ENCODE data around the gene MYO1F. TPM values are rescaled to one million over a fixed set of nuclear protein-coding genes. Genes with fewer than 3 reads are reported as not detected.

The MYO1F gene
- total and polyA plus RNA-seq, 8 donors = 3.0 to 54.8 (median 18.8) TPM

GRCh38 chr19:8476524-8476923 lies 100.7 kb downstream of the MYO1F start:
- H3K4me1 ChIP-seq = peaks cover 11 to 45% (median 30%) of the 10 kb centered on the region in 4 donors
- WGBS, 5 donors = 69 to 80% (median 75%) methylated on average over 4 to 8 of the region's 8 CpGs
- no peak overlapping the region for H3K27ac ChIP-seq
- peaks cover 61 to 99% (median 93%) of the 10 kb centered on the region in 4 donors for H3K36me3 ChIP-seq
- no peaks in the 10 kb centered on the region for H3K27me3 ChIP-seq
- intact Hi-C loops (cut with DNase I; ENCODE audit: low total_unique reads) = no loop called here
- no peak for DNase-seq
- TF ChIP-seq POLR2A (IDR thresholded peaks at IDR 0.05) (no peak), POLR2AphosphoS5 (IDR thresholded peaks at IDR 0.05) (no peak), EP300 (IDR thresholded peaks at IDR 0.05) (no peak), CTCF (IDR thresholded peaks at IDR 0.05) (no peak)
- H3K4me3 ChIP-seq = no peak overlapping the region
- H3K9me3 ChIP-seq = no peaks in the 10 kb centered on the region

GRCh38 chr19:8475005-8475404 lies 102.2 kb downstream of the MYO1F start:
- Histone ChIP-seq H3K4me1 (peaks cover 0 to 42% (median 16%) of the 10 kb centered on the region in 4 donors), H3K4me3 (no peak overlapping the region), H3K27ac (no peak overlapping the region), H3K9me3 (no peaks in the 10 kb centered on the region), H3K27me3 (no peaks in the 10 kb centered on the region), H3K36me3 (peaks cover 76 to 99% (median 97%) of the 10 kb centered on the region in 4 donors)
- intact Hi-C loops (cut with DNase I; ENCODE audit: low total_unique reads) = no loop called here
- WGBS, 5 donors = 75 to 94% (median 88%) methylated on average over 1 of the region's 1 CpG
- TF ChIP-seq POLR2A (IDR thresholded peaks at IDR 0.05) = no peak
- TF ChIP-seq CTCF (IDR thresholded peaks at IDR 0.05) = no peak
- no peak for TF ChIP-seq EP300 (IDR thresholded peaks at IDR 0.05)
- no peak for TF ChIP-seq POLR2AphosphoS5 (IDR thresholded peaks at IDR 0.05)
- DNase-seq = no peak

- no peak overlapping the region for H3K4me3 ChIP-seq
- no peaks in the 10 kb centered on the region for H3K27me3 ChIP-seq
- no peak for DNase-seq
- peaks cover 0 to 46% (median 19%) of the 10 kb centered on the region in 4 donors for H3K4me1 ChIP-seq
- no peak for TF ChIP-seq EP300 (IDR thresholded peaks at IDR 0.05)
- no peak for TF ChIP-seq CTCF (IDR thresholded peaks at IDR 0.05)
- WGBS, 5 donors = 74 to 84% (median 82%) methylated on average over 6 of the region's 6 CpGs
- H3K27ac ChIP-seq = no peak overlapping the region
- peaks cover 83 to 100% (median 100%) of the 10 kb centered on the region in 4 donors for H3K36me3 ChIP-seq
- no peaks in the 10 kb centered on the region for H3K9me3 ChIP-seq
- intact Hi-C loops (cut with DNase I; ENCODE audit: low total_unique reads) = no loop called here
Observed at GRCh38 chr19:8473648-8474476, 103.4 kb downstream of the MYO1F start.

Other genes with a start within 250 kb of the MYO1F start
- gene KANK3, start 234.2 kb downstream of the MYO1F start, total RNA-seq = 10 to 100 TPM in 2 of 5 donors, 1 to 10 TPM in 2, not detected in 1; 4.4 to 72.4 (median 8.8) TPM
- 10 to 100 TPM in 1 of 3 donors, 1 to 10 TPM in 2; 4.8 to 10.7 (median 7.1) TPM for gene KANK3, start 234.2 kb downstream of the MYO1F start, polyA plus RNA-seq
- 100 to 1,000 TPM in 1 of 5 donors, 10 to 100 TPM in 2, 1 to 10 TPM in 2; 4.8 to 276 (median 19.8) TPM for gene ANGPTL4, start 213.3 kb downstream of the MYO1F start, total RNA-seq
- 10 to 100 TPM in 2 of 3 donors, 1 to 10 TPM in 1; 4.1 to 62.9 (median 22.9) TPM for gene ANGPTL4, start 213.3 kb downstream of the MYO1F start, polyA plus RNA-seq
- 100 to 1,000 TPM in 2 of 5 donors, 10 to 100 TPM in 3; 47.7 to 108 (median 79.9) TPM for gene RAB11B, start 187.1 kb downstream of the MYO1F start, total RNA-seq
- gene RAB11B, start 187.1 kb downstream of the MYO1F start, polyA plus RNA-seq = 100 to 1,000 TPM in 1 of 3 donors, 10 to 100 TPM in 2; 57.5 to 116 (median 78.8) TPM
- gene MARCHF2, start 164.1 kb downstream of the MYO1F start, total RNA-seq = 10 to 100 TPM; 24.3 to 98.2 (median 33.4) TPM
- 10 to 100 TPM; 23.5 to 43.4 (median 38.2) TPM for gene MARCHF2, start 164.1 kb downstream of the MYO1F start, polyA plus RNA-seq
- gene HNRNPM, start 132.5 kb downstream of the MYO1F start, total RNA-seq = 100 to 1,000 TPM in 3 of 5 donors, 10 to 100 TPM in 2; 54.3 to 664 (median 107) TPM
- 100 to 1,000 TPM in 1 of 3 donors, 10 to 100 TPM in 2; 87.3 to 110 (median 90.0) TPM for gene HNRNPM, start 132.5 kb downstream of the MYO1F start, polyA plus RNA-seq
- 1 to 10 TPM in 1 of 5 donors, under 1 TPM in 1, not detected in 3; 0.37 to 1.2 TPM for gene PRAM1, start 74.8 kb downstream of the MYO1F start, total RNA-seq
- gene PRAM1, start 74.8 kb downstream of the MYO1F start, polyA plus RNA-seq = 1 to 10 TPM in 1 of 3 donors, under 1 TPM in 1, not detected in 1; 0.81 to 1.4 TPM
- gene ZNF414, start 63.3 kb downstream of the MYO1F start, total RNA-seq = 10 to 100 TPM in 3 of 5 donors, 1 to 10 TPM in 2; 1.8 to 28.4 (median 16.5) TPM
- gene ZNF414, start 63.3 kb downstream of the MYO1F start, polyA plus RNA-seq = 10 to 100 TPM; 19.9 to 32.7 (median 26.9) TPM
- gene ADAMTS10, start 33.3 kb upstream of the MYO1F start, total RNA-seq = 10 to 100 TPM in 3 of 5 donors, 1 to 10 TPM in 2; 2.3 to 28.5 (median 12.8) TPM
- gene ADAMTS10, start 33.3 kb upstream of the MYO1F start, polyA plus RNA-seq = 1 to 10 TPM; 1.9 to 6.6 (median 5.7) TPM
- gene NFILZ, start 53.2 kb upstream of the MYO1F start, total RNA-seq = not detected
- gene NFILZ, start 53.2 kb upstream of the MYO1F start, polyA plus RNA-seq = not detected
- not detected for gene ACTL9, start 121.4 kb upstream of the MYO1F start, total RNA-seq
- not detected for gene ACTL9, start 121.4 kb upstream of the MYO1F start, polyA plus RNA-seq
- not detected for gene OR2Z1, start 144.2 kb upstream of the MYO1F start, total RNA-seq
- gene OR2Z1, start 144.2 kb upstream of the MYO1F start, polyA plus RNA-seq = not detected